Activated CD8-positive, alpha-beta memory T cell treated with anti-CD3 and anti-CD28 coated beads, Interleukin-2, amount 50 U/mL, for 48 hours (primary cell): ENCODE measurements around the gene FUCA2.
"Not testable (repeated sequence)": the region's sequence is repeated elsewhere in the genome, so short reads cannot be mapped to it uniquely, and the experiment has no call there.

Experiments
- DNase-seq: peaks from one replicate; pipeline ENCODE4 v3.0.0-alpha.2; 2020

Gene FUCA2

DNA sequence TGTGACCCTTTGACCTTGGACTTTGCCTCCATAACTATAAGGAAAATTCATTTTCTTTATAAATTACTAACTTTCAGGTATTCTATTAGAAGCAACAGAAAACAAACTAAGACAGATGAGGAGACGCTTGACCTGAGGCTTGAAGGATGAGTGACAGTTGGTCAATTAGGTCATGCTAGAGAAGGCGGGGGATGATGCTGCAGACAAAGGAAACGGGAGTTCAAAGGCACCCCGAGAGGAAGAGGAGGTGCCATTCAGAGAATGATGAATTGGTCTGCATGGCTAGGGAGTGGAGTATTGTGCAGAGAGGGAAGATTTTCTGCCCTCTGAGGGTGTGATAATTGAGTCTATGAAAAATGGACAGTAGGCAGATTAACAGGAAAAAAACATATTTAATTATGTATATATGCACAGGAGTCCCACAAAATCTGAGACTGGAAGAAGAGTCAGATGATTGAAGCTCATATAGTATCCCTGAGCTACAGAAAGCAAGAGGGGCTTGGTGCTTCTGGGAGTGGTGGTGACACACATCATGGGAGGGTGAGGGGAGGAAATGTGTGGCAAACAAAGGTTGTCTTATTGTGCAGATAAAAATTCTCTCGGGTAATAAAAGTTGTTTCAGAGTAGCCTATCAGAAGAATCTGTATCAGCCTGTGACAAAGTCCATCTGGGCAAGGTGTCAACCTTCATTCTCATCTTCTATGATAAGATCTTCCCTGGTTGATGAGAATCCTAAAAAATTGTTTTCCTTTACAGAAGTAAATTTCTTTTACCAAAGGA is 20.4 kb upstream of the FUCA2 start:
- no peak for DNase-seq

DNA sequence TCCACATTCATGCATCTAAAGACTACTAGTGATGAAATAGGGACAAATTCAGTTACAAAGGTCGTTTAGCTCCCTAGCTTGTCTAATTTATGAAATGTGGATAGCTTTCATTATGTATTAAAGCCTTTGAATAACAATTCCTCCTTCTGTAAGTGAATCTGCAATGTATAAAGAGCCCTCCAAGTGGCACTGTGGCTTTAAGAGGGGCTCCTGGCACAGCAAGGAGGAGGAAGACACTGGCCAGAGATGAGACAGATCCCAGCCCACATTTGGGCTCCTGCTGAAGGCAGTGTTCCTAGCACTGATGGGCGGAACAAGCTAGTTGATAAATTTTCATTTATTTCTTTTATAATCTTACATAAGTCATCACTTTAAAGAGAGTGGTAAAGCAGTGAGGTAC is 17.6 kb upstream of the FUCA2 start:
- DNase-seq: no peak

DNA sequence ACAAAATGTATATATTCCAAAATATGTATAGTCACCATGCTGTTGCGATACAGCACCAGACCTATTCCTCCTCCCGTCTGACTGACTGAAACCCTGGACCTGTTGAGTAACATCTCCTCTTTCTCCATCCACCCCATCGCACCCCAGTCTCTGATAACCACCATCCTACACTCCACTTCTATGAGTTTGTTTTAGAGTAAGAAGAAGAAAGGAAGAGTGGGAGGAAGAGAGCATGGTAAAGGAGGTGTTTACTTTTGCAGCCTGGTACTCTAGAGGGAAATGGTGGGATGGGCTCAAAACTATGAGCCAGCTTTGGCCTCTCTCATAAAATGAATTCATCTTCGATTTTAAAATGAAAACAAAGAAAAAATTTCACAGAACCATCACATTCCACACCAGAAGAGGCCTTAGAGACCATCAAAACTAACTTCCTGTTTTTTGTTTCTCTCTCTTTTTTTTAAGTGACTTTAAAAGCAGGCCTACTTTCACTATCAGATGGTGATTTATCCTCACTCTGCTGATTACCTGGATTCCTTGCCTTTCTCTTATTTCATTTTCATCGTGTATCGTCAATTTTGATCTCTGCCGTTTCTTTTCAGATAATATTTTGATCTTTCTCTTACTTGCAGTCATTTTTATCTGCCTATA is 16.8 kb upstream of the FUCA2 start:
- no peak for DNase-seq

DNA sequence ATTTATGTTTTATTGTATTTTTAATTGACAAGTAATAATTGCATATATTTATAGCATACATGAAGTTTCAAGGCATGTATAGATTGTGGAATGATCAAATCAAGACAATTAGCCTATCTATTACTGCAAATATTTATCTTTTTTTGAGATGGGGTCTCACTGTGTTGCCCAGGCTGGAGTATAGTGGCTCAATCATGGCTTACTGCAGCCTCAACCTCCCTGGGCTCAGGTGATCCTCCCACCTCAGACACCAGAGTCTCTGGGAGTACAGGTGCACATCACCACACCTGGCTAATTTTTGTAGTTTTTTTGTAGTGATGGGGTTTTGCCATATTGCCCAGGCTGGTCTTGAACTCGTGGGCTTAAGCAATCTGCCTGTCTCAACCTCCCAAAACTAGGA is 16.2 kb upstream of the FUCA2 start:
- no peak for DNase-seq

DNA sequence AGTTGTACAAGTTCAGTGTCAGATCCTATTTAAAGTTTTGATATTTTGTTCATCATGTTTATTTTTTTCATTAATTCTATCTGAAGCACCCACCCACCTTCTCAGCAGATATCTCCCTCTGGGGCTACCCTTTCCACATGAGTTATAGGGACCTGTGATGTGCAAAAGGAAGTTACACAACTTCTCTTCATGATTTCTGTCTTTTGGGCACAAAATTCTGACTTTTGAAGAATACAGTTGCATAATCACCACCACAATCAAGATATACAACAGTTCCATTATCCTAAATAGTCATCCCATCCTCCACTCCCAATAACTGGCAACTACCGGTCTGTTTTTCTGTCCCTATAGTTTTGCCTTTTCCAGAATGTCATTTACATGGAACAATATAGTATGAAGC is 13.8 kb upstream of the FUCA2 start:
- no peak for DNase-seq

DNA sequence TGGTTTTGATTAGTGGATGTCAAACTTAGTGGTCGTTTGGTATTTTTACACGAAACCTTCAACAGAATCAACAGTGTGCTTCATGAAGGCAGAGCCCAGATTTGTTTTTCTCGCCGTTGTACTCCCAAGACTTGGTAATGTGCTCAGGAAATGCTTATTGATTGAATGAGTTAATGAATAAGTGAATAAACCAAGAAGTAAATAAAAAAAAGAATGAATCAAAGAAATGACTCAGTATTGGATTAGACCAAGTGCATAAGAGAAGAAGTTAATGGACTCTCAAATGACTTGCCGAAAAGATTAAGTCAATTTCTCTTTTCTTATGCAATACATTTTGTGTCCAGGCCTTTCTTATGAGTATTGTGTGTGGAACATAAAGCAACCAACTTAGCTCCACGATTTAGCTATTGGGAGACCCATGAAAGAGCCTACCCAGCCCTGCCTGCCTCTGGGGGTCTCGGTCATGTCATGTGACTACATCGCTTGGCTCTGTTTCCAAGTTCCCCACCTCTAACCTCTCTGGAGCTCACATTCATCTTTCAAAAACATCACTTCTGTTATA is 10.6 kb upstream of the FUCA2 start:
- no peak for DNase-seq

DNA sequence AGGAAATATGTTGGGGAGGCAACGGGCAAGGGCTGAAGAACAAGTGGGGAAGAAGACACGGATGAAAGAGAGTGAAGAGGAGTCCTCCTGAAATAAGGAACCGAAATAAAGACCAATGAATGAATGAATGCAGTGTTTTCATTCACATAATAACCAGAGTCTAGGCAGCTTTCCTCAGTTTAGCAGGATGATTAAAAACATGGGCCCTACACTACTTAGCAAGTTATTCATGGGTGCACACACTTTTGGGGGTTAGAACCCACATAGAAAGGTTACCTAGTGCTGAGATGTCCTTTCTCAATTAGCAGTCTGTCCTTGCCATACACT is 5.9 kb upstream of the FUCA2 start:
- DNase-seq: no peak

DNA sequence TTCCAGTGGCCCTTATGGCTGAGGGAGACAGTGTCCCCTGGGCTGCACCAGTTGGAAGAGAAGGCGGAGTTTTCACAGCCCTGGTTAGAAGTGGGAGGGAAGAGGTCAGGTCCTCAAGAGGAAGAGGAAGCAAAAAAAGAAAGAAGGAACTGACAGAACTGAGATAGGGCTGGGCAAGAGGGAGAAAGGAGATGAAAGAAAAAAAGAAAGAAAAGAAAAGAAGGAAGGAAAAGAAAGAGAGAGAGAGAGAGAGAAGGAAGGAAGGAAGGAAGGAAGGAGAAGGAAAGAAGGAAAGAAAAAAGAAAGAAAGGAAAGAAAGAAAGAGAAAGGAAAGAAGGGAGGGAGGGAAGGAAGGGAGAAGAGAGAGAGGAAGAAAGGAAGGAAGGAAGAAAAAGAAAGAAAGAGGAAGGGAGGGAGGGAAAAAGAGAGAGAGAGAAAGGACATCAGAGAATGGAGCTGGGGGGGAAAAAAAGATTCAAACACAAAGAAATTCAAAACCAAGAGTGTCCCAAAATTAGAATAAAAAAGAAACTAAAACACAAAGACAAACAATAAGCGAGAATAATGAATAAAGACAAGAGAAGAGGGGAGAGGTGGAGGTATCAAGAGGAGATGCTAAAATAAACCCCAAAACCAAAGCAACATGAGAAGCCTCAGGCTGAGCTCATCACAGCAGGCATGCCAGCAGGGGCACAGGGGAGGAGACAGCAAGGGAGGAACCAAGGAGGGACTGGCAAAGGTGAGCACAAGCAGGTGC is 5.3 kb upstream of the FUCA2 start:
- DNase-seq: no peak

DNA sequence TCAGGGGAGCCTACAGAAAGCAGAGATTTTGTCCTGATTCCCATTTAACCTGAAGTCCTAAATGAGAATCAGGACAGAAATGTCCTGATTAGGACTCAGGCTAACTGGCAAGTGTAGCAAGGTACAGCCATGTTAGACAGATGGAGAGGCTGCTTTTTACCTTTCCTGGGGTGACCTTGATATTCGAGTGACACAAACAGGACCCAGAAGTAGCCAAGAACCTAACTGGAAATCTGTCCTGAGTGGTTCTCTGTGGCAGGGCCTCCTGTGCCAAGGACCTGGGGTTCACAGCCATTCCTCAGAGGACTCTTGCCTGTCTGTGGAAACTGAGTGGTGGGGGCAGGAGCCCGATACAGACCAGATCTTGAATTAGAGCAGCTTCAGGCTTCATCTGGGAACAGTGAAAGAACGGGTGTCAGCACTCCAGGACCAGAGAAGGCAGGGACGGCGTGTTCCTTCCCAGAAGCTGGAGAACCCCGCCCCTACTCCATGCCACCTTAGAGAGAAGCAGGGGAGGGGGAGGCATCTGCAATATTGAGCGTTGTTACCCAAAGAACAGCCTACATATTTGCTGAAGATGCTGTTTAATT is 4.3 kb upstream of the FUCA2 start:
- no peak for DNase-seq

DNA sequence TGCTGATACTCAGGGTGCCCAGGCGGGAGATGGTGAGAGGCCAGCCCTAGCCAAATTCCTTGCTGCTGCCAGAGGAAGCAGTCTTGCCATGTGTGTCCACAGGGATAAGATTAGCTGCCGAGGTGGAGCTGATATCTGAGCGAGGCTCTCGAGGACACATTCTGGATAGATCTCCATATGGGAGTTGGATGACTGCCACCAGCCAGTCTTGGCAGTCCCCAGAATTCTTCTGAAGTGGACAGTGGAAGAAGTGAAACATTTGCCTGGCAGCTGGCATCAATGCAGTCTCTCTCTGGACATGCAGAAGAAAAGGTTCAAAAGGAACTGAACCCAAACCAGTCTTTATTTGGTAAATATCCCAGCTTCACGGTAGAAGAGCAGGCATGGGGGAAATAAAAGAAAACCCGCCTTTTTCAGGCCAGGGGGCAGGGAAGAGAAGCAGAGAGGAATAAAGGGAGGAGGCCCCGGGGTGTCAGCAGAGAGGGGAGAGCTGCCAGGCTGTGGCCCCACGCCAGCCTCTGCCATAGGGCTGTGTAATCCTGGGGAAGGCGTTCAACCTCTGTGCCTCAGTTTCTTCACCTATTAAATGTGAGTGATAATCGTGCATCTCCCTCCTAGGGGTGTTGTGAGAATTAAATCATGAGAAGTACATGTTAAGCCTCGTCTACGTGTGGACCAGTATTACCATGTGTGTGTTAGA is 3.7 kb upstream of the FUCA2 start:
- no peak for DNase-seq

DNA sequence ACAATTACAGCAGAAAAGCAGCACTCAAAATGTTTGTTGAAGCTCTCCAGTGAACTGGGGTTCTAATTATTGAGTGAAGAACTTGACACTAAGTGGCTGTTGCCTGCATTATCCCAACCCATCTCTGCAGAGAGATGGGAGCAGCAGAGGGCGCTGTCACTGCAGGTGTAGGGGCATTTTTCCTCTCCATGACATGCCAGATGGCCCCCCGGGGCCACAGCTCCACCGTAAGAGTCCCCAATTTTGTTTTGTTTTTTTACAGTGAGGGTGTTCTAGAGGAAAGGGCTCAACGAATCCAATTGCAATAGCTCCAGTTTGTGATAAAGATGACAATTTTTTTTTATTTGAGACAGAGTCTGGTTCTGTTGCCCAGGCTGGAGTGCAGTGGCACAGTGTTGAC is 1.9 kb upstream of the FUCA2 start:
- DNase-seq: no peak

DNA sequence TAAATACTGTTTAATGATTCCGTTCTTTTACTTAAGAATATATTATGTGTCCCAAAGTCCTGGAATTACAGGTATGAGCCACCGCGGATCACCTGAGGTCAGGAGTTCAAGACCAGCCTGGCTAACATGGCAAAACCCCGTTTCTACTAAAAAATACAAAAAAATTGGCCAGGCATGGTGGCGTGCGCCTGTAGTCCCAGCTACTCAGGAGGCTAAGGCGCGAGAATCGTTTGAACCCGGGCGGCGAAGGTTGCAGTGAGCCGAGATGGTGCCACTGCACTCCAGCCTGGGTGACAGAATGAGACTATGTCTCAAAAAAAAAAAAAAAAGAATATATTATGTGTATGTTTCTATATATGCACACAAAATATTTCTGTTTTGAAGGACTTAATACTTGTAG is 1.2 kb downstream of the FUCA2 start:
- not testable (repeated sequence) for DNase-seq

DNA sequence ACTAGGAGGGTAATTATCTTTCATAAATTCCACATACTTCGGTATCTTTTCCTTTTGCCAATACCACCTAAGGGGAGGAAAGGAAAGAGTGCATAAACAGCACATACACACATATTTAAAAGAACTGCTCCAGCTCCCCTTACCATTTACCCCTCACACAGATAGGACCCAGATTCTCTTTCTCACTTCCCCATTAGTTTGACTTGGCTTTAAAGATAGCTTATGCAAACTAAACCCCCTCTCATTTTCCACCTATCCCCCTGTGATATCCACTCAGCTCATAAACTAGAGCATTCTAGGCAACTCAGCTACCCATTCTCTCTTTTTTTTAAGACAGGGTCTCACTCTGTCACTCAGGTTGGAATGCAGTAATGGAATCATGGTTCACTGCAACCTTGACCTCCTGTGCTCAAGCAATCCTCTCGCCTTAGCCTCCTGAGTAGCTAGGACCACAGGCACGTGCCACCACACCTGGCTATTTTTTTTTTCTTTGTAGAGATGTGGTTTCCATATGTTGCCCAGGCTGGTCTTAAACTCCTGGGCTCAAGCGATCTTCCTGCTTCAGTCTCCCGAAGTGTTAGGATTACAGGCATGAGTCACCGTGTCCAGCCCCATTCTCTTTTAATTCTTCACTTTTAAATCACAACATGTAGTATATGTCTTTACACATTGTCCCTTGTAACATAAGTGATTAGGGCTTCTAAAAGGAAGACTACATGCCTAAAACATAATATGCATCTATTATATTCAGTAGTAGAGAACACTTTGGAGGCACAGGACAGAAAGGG is 4.0 kb downstream of the FUCA2 start:
- no peak for DNase-seq

DNA sequence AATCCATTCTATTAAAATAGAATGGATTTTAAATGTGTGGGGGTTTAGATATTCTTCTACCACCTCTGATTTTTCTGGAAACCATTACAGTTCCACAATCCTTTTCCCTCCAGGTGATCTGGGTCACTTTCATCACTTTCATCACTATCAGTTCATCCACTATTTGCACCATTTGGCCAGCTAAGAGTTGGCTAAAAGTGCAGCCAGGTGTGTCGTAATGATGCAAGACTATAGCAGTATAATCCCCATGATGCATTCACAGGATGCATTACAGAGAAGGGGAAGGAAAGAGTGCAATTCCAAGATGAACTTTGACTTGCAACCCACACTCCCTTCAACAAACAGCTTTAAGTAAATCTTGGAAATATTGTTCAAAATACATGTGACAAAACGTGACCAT is 4.9 kb downstream of the FUCA2 start:
- DNase-seq: no peak

DNA sequence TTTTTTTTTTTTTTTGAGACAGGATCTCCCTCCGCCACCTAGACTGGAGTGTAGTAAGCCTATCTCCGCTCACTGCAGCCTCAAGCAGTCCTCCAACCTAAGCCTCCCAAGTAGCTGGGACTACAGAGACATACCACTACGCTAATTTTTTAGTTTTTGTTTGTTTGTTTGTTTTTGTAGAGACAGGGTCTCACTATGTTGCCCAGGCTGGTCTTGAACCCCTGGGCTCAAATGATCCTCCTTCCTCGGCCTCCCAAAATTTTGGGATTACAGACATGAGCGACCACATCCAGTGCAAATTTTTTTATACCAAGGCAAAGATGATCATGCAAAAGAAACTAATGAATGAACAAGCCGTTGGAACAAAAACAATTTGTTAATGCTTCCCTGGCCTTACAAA is 5.3 kb downstream of the FUCA2 start:
- DNase-seq: no peak

DNA sequence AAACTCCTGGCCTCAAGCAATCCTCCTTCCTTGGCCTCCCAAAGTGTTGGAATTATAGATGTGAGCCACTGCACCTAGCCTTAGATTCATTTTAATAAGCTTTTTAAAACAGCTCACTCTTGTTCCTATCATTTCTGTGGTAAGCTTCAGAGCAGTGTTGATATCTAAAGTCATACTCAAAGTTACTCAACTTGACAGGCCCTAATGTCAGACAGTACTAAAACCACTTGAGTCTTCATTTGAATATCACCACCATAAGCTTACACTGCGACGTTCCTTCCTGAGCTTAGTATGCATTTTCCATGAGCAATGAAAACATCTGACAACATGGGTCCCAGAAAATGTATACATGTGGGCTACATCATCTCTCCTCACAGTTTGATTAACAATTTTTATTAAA is 6.0 kb downstream of the FUCA2 start:
- no peak for DNase-seq

DNA sequence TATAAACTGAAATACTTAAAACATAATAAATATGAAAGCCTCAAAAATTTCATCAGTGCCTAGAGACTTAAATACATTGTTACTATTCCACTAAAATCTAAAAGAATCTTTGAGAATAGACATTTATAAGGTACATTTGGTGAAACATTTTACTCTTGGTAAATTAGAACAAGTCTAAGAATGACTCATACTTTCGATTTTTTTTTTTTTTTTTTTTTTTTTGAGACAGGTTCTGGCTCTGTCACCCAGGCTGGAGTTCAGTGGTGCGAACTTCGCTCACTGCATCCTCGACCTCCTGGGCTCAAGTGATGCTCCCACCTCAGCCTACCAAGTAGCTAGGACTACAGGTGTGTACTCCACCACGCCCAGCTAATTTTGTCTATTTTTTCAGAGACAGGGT is 6.4 kb downstream of the FUCA2 start:
- DNase-seq: no peak

DNA sequence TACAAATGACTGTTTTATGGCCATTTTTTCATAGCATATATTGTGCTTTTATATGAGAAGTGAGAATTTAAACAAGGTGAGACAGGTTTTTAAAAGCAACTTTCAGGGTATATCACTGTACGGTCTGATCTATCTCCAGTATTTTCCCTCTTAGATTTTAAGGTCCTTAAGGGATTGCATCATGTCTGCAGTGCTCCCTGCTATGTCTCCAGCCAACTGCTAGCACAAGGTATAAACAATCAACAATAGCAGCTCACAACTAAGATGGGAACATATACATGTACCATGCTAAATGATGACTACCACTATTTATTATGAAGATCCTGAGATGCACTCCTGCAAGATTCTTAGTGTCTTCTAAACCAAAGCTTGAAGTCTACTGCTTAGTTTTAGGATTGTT is 7.2 kb downstream of the FUCA2 start:
- DNase-seq: no peak

DNA sequence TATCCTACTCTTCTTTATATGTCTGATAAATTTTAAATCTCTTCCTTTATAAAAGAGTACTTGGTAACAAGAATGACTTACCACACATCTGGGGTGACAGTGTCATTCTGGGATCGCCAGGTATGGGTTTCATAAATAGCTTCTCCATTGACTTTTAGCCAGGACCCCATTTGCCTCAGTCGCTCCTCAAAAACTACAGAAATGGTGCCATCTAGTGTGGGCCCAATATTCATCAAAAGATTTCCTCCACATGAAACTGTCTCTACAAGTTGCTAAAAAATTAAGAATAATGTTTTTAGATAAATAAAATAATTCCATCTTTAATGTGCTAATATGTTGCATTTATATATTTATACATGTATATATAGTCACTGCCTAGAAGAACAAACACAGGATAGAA is 9.7 kb downstream of the FUCA2 start:
- no peak for DNase-seq

DNA sequence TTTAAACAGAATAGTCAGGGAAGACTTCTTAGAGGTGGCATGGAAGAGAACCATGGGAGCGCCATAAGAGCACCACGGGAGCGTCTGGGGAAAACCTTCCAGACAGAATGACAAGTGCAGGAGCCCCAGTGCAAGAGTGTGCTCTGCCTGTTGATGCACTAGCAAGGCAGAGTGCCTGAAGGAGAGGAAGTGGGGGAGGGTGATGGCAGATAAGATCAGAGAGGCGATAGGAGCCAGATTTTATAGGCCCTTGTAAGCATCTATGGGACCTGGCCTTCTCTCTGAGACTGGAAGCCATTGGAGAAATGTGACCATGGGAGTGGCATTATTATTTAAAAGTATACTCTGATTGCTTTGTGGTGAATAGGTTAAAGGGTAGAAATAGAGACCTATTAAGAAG is 13.1 kb downstream of the FUCA2 start:
- DNase-seq: no peak

DNA sequence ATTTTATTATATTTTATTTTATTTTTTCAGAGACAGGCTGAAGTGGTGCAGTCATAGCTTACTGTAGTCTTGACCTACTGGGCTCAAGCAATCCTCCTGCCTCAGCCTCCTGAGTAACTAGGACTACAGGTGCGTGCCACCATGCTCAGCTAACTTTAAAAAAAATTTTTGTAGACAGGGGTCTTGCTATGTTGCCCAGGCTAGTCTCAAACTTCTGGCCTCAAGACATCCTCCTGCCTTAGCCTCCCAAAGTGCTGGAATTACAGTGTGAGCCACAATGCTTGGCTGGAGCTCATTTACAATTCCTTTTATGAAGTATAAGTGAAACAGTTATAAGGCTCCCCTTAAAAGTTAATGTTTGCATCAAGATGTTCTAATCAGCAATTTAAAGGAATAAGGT is 14.5 kb downstream of the FUCA2 start:
- no peak for DNase-seq

DNA sequence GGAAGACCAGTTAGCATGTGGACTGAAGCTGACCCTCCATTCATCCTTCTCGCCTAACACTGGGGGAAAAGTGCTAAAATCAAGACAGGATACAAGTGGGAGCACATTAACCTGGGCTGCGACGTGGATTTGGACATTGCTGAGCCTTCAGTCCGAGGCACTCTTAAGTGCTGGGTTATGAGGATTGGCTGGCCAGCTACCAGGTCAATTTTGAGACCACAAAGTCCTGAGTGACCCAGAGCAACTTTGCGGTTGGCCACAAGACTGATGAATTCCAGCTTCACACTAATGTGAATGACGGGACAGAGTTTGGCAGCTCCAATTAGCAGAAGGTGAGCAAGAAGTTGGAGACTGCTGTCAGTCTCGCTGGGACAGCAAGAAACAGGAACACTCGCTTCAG is 20.7 kb downstream of the FUCA2 start:
- no peak for DNase-seq
